H7 (cell line): ENCODE measurements around the gene OR4Q3. TPM values are rescaled to one million over a fixed set of nuclear protein-coding genes. Genes with fewer than 3 reads are reported as not detected.

ENCODE experiments used
- total RNA-seq: library from RNA; depleted of rRNA; stranded (reverse); fragments of >200 nt; shearing (Covaris generic); gene quantifications from 2 replicates; pipeline ENCODE4 v1.2.3, GENCODE V29; 2014; rRNA removed

Gene OR4Q3
- total RNA-seq, 1 experiment from 2014 or later: not detected

Other genes with a start within 250 kb of the OR4Q3 start
- gene OR11H2, start 29.7 kb upstream of the OR4Q3 start, total RNA-seq: not detected in 2 replicates
- not detected in 2 replicates for gene OR4M1, start 29.9 kb downstream of the OR4Q3 start, total RNA-seq
- not detected in 2 replicates for gene OR4N2, start 60.2 kb downstream of the OR4Q3 start, total RNA-seq
- gene OR4K2, start 131.6 kb downstream of the OR4Q3 start, total RNA-seq: not detected in 2 replicates
- not detected in 2 replicates for gene OR4K5, start 177.0 kb downstream of the OR4Q3 start, total RNA-seq
- gene OR4K1, start 187.3 kb downstream of the OR4Q3 start, total RNA-seq: not detected in 2 replicates
- gene OR4K15, start 232.0 kb downstream of the OR4Q3 start, total RNA-seq: not detected in 2 replicates